HepG2 (cell line): ENCODE data around the gene ZNF700. TPM values are rescaled to one million over a fixed set of nuclear protein-coding genes. Genes with fewer than 3 reads are reported as not detected.

Experiments
- ELF3 ChIP-seq: IDR thresholded peaks from 2 replicates; pipeline ENCODE4 v1.6.1; 2016; ENCODE audit warnings: missing genetic modification reagents, missing compliant biosample characterization
- HOXA5 ChIP-seq: sonication (generic); formaldehyde crosslinking; IDR thresholded peaks from 2 replicates; pipeline ENCODE4 v1.4.0; 2020; ENCODE audit warnings: missing genetic modification reagents
- NCOA1 ChIP-seq: sonication (generic); formaldehyde crosslinking; IDR thresholded peaks from 2 replicates; pipeline ENCODE4 v1.9.0; 2021; ENCODE audit warnings: missing genetic modification reagents
- SALL2 ChIP-seq: sonication (generic); formaldehyde crosslinking; IDR thresholded peaks from 2 replicates; pipeline ENCODE4 v1.8.1; 2023; ENCODE audit warnings: mild to moderate bottlenecking, missing genetic modification reagents, inconsistent platforms
- SOX5 ChIP-seq: IDR thresholded peaks from 2 replicates; pipeline ENCODE4 v1.6.1; 2016; ENCODE audit warnings: borderline replicate concordance
- ZNF614 ChIP-seq: IDR thresholded peaks from 2 replicates; pipeline ENCODE4 v1.6.1; 2018; ENCODE audit warnings: missing biosample characterization, missing genetic modification reagents, inconsistent platforms, borderline replicate concordance
- polyA plus RNA-seq, 8 experiments: library from polyadenylated mRNA; depleted of rRNA in 3 of 8; stranded (reverse) in 7 of 8; unstranded in 1 of 8; fragments of >200 nt; fragmentation: Illumina TruSeq in 4 of 8; extraction: Trizol in 4 of 8; gene quantifications; 2 replicates each; pipeline versions ENCODE4 v1.2.1 to v1.2.3, GENCODE V29; 2011 to 2016; ENCODE audit warnings: low read depth in 4 of 8, missing spikeins in 1 of 8, mixed read lengths in 1 of 8; ENCODE audit not compliant: insufficient read depth in 1 of 8
- total RNA-seq, 5 experiments: library from RNA; depleted of rRNA; stranded (reverse); fragments of >200 nt; fragmentation: Illumina TruSeq; extraction: Trizol; gene quantifications; 2 replicates each; pipeline ENCODE4 v1.2.3, GENCODE V29; 2016; ENCODE audit warnings: low read depth in 1 of 5
- TF ChIP-seq, protein P1 (sequence below): sonication (generic); formaldehyde crosslinking; IDR thresholded peaks from 2 replicates; pipeline ENCODE4 v1.9.0; 2021; ENCODE audit warnings: mild to moderate bottlenecking, missing genetic modification reagents
- TF ChIP-seq, protein P2 (sequence below), 2 experiments: sonication (generic) in 1 of 2; formaldehyde crosslinking in 1 of 2; IDR thresholded peaks; 2 replicates each; pipeline versions ENCODE4 v1.5.1 to v1.6.1; 2011 to 2020; ENCODE audit warnings: borderline replicate concordance in 1 of 2, low read depth in 1 of 2, low read length in 1 of 2, mild to moderate bottlenecking in 1 of 2, missing genetic modification reagents in 1 of 2, moderate library complexity in 1 of 2
- TF ChIP-seq, protein P3 (sequence below): sonication (generic); formaldehyde crosslinking; IDR thresholded peaks from 2 replicates; pipeline ENCODE4 v1.9.0; 2021; ENCODE audit warnings: missing genetic modification reagents, borderline replicate concordance
- TF ChIP-seq, protein P4 (sequence below): sonication (generic); formaldehyde crosslinking; IDR thresholded peaks from 2 replicates; pipeline ENCODE4 v1.9.0; 2021; ENCODE audit warnings: missing genetic modification reagents, borderline replicate concordance

Gene ZNF700
- total and polyA plus RNA-seq, 2 of the 13 experiments (the other 11 are each of a cell fraction or from before 2014, with no cell fraction given) = 6.0 to 12.8 TPM

DNA sequence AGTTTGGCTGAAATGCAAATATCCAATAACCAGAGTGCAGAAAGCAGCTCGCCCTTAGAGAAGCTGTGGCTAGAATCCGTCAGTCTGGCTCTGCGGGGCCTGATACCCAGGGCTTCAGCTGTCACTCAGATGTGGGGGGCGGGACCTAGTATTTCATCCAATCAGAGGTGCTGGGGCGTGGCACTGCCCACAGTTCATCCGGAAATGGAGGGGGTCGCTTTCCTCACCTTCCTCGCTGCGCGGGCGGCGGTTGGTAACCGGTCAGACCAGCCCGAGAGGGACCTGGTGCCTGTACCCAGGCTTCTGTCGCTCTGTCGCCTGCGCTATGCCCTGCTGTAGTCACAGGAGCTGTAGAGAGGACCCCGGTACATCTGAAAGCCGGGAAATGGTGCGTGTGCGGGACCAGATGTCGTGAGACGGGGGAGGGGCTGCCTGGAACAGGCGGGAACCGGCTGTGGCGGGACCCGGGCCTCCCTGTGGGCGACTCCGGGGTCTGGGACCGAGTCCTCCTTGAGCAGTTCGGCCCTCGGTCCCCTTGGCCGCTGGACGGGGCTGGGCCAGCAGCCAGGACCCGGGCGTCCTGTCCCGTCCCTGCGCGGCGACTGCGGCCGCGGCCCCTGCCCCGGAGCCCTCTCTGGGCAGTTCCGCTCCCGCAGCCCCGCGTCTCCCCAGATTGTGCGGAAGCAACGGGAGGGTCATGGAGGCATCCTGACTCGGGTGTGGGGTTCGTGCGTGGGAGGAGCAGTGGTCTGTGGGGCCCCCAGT is at the start of gene ZNF700 (continued):
- TF ChIP-seq, protein P1, sequence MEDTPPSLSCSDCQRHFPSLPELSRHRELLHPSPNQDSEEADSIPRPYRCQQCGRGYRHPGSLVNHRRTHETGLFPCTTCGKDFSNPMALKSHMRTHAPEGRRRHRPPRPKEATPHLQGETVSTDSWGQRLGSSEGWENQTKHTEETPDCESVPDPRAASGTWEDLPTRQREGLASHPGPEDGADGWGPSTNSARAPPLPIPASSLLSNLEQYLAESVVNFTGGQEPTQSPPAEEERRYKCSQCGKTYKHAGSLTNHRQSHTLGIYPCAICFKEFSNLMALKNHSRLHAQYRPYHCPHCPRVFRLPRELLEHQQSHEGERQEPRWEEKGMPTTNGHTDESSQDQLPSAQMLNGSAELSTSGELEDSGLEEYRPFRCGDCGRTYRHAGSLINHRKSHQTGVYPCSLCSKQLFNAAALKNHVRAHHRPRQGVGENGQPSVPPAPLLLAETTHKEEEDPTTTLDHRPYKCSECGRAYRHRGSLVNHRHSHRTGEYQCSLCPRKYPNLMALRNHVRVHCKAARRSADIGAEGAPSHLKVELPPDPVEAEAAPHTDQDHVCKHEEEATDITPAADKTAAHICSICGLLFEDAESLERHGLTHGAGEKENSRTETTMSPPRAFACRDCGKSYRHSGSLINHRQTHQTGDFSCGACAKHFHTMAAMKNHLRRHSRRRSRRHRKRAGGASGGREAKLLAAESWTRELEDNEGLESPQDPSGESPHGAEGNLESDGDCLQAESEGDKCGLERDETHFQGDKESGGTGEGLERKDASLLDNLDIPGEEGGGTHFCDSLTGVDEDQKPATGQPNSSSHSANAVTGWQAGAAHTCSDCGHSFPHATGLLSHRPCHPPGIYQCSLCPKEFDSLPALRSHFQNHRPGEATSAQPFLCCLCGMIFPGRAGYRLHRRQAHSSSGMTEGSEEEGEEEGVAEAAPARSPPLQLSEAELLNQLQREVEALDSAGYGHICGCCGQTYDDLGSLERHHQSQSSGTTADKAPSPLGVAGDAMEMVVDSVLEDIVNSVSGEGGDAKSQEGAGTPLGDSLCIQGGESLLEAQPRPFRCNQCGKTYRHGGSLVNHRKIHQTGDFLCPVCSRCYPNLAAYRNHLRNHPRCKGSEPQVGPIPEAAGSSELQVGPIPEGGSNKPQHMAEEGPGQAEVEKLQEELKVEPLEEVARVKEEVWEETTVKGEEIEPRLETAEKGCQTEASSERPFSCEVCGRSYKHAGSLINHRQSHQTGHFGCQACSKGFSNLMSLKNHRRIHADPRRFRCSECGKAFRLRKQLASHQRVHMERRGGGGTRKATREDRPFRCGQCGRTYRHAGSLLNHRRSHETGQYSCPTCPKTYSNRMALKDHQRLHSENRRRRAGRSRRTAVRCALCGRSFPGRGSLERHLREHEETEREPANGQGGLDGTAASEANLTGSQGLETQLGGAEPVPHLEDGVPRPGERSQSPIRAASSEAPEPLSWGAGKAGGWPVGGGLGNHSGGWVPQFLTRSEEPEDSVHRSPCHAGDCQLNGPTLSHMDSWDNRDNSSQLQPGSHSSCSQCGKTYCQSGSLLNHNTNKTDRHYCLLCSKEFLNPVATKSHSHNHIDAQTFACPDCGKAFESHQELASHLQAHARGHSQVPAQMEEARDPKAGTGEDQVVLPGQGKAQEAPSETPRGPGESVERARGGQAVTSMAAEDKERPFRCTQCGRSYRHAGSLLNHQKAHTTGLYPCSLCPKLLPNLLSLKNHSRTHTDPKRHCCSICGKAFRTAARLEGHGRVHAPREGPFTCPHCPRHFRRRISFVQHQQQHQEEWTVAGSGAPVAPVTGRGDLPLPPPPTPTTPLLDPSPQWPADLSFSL = no peak
- TF ChIP-seq, protein P2, sequence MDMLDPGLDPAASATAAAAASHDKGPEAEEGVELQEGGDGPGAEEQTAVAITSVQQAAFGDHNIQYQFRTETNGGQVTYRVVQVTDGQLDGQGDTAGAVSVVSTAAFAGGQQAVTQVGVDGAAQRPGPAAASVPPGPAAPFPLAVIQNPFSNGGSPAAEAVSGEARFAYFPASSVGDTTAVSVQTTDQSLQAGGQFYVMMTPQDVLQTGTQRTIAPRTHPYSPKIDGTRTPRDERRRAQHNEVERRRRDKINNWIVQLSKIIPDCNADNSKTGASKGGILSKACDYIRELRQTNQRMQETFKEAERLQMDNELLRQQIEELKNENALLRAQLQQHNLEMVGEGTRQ (IDR thresholded peaks at IDR 0.05; ENCODE audit: low read depth, low read length) = no peak
- TF ChIP-seq, protein P2 (CRISPR knock-in tag; IDR thresholded peaks at IDR 0.05; ENCODE audit: borderline replicate concordance) = no peak
- no peak; the same call in 1 of the 2 replicates for TF ChIP-seq NCOA1
- TF ChIP-seq, protein P3, sequence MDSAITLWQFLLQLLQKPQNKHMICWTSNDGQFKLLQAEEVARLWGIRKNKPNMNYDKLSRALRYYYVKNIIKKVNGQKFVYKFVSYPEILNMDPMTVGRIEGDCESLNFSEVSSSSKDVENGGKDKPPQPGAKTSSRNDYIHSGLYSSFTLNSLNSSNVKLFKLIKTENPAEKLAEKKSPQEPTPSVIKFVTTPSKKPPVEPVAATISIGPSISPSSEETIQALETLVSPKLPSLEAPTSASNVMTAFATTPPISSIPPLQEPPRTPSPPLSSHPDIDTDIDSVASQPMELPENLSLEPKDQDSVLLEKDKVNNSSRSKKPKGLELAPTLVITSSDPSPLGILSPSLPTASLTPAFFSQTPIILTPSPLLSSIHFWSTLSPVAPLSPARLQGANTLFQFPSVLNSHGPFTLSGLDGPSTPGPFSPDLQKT (CRISPR knock-in tag) = no peak
- TF ChIP-seq, protein P4, sequence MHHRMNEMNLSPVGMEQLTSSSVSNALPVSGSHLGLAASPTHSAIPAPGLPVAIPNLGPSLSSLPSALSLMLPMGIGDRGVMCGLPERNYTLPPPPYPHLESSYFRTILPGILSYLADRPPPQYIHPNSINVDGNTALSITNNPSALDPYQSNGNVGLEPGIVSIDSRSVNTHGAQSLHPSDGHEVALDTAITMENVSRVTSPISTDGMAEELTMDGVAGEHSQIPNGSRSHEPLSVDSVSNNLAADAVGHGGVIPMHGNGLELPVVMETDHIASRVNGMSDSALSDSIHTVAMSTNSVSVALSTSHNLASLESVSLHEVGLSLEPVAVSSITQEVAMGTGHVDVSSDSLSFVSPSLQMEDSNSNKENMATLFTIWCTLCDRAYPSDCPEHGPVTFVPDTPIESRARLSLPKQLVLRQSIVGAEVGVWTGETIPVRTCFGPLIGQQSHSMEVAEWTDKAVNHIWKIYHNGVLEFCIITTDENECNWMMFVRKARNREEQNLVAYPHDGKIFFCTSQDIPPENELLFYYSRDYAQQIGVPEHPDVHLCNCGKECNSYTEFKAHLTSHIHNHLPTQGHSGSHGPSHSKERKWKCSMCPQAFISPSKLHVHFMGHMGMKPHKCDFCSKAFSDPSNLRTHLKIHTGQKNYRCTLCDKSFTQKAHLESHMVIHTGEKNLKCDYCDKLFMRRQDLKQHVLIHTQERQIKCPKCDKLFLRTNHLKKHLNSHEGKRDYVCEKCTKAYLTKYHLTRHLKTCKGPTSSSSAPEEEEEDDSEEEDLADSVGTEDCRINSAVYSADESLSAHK (CRISPR knock-in tag) = 0 out of 2 replicates have a peak, but pooled peaks have one; percentile 18
- peak; percentile 57 for TF ChIP-seq ELF3 (CRISPR knock-in tag)
- no peak for TF ChIP-seq SOX5 (CRISPR knock-in tag)
- TF ChIP-seq HOXA5 = no peak; the same call in 1 of the 2 replicates
- TF ChIP-seq ZNF614 = peak; percentile 69
- peak; percentile 77 for TF ChIP-seq SALL2
